Cardiac fibroblast (primary cell): Measurements from ENCODE around the gene MEGF8.

Experiments used
- DNase-seq, 2 donors: peaks; one replicate each; pipeline versions ENCODE4 v3.0.0 to v3.0.0-alpha.2; 2010; ENCODE audit warnings: low read depth in 2 of 2
- H3K4me3 ChIP-seq, 2 donors: replicated peaks in 1 of 2; 1 replicate in 1 of 2; 2 replicates in 1 of 2; pipeline ENCODE4 v1.5.1; 2011; ENCODE audit warnings: low read depth in 2 of 2, low read length in 2 of 2, mild to moderate bottlenecking in 2 of 2, moderate library complexity in 1 of 2
- CTCF ChIP-seq: IDR thresholded peaks from one replicate; pipeline ENCODE4 v1.5.1; 2011; ENCODE audit warnings: low read depth, mild to moderate bottlenecking, low read length, inconsistent platforms

The MEGF8 gene

GRCh38 chr19:42378225-42379215 lies 53.1 kb downstream of the MEGF8 start:
- TF ChIP-seq CTCF, result no peak
- no peak for DNase-seq
- H3K4me3 ChIP-seq, result no peak overlapping the region

GRCh38 chr19:42380155-42380554 lies 54.7 kb downstream of the MEGF8 start:
- TF ChIP-seq CTCF, result no peak
- no peak overlapping the region for H3K4me3 ChIP-seq
- no peak for DNase-seq

GRCh38 chr19:42386974-42387707 lies 61.7 kb downstream of the MEGF8 start:
- peak; percentile 45 to 55 for DNase-seq
- TF ChIP-seq CTCF, result peak; percentile 47

GRCh38 chr19:42388851-42389489 lies 63.5 kb downstream of the MEGF8 start:
- no peak for TF ChIP-seq CTCF
- no peak for DNase-seq
- H3K4me3 ChIP-seq, result no peak overlapping the region

More at GRCh38 chr19:42386974-42387707, 61.7 kb downstream of the MEGF8 start:
- H3K4me3 ChIP-seq, result peak overlapping the region; percentile 39 to 47

GRCh38 chr19:42389899-42390298 lies 64.5 kb downstream of the MEGF8 start, which contains the start of gene CNFN:
TSS of gene CNFN (minus strand) at chr19:42390297. CDS start at chr19:42389037, 1,260 bp downstream.
- no peak within 1 kb of the TSS for H3K4me3 ChIP-seq
- no peak for DNase-seq
- TF ChIP-seq CTCF, result no peak

- H3K4me3 ChIP-seq, result no peak overlapping the region
- no peak for DNase-seq
- no peak for TF ChIP-seq CTCF
These were observed 66.7 kb downstream of the MEGF8 start for GRCh38 chr19:42392165-42392564.
